Prostate gland (tissue), 2 donors: ENCODE data around the gene TMEM237. TPM values are rescaled to one million over a fixed set of nuclear protein-coding genes. Genes with fewer than 3 reads are reported as not detected.

Experiments
- DNase-seq: peaks from one replicate; pipeline ENCODE4 v3.0.0-alpha.2; 2019; ENCODE audit warnings: low spot score
- H3K27ac ChIP-seq, 2 donors: fragments of 200-600 bp; sonication (generic); 2 replicates each; pipeline ENCODE4 v1.5.1; 2017 to 2019
- H3K27me3 ChIP-seq: fragments of 200-600 bp; sonication (generic); replicated peaks from 2 replicates; pipeline ENCODE4 v1.5.1; 2019; ENCODE audit not compliant: insufficient read depth
- H3K36me3 ChIP-seq, 2 donors: fragments of 200-600 bp; sonication (generic); 1 replicate in 1 of 2; 2 replicates in 1 of 2; pipeline versions ENCODE4 v1.5.1 to v1.8.1; 2017 to 2019
- H3K4me1 ChIP-seq: fragments of 200-600 bp; sonication (generic); replicated peaks from 2 replicates; pipeline ENCODE4 v1.5.1; 2019
- H3K4me3 ChIP-seq, 2 donors: fragments of 200-600 bp; sonication (generic); 2 replicates each; pipeline ENCODE4 v1.5.1; 2017 to 2019
- H3K9me3 ChIP-seq: fragments of 200-600 bp; sonication (generic); 2 replicates; pipeline ENCODE4 v1.5.1; 2017
- CTCF ChIP-seq, 4 experiments: fragments of 200-600 bp in 2 of 4; fragments of 450-650 bp in 2 of 4; sonication (generic) in 2 of 4; IDR thresholded peaks; 1 replicate in 3 of 4; 2 replicates in 1 of 4; pipeline ENCODE4 v1.5.1; 2016 to 2019; ENCODE audit warnings: antibody characterized with exemption in 4 of 4, mild to moderate bottlenecking in 2 of 4, moderate library complexity in 2 of 4
- POLR2A ChIP-seq: fragments of 450-650 bp; IDR thresholded peaks from one replicate; pipeline ENCODE4 v1.6.1; 2016; ENCODE audit warnings: antibody characterized with exemption, mild to moderate bottlenecking
- POLR2AphosphoS5 ChIP-seq: sonication (generic); formaldehyde crosslinking; IDR thresholded peaks from one replicate; pipeline ENCODE4 v1.6.1; 2017; ENCODE audit warnings: antibody characterized with exemption
- WGBS: methylation state at CpG from one replicate; pipeline ENCODE4 v1.1.5; 2018; 5-methylcytosine and 5-hydroxymethylcytosine counted together
- intact Hi-C: fragments of 100-400 bp; cut with DNase I; formaldehyde crosslinking; loops from one replicate; pipeline ENCODE4 v1.14.2; 2022
- total RNA-seq, 2 donors: library from RNA; depleted of rRNA; stranded (reverse); fragments of >200 nt; gene quantifications; one replicate each; pipeline ENCODE4 v1.1.0, GENCODE V29; 2016

The TMEM237 gene
- total RNA-seq, 2 donors from 2014 or later = 29.7 to 31.4 TPM

- H3K36me3 ChIP-seq = no peaks in the 10 kb centered on the region
- WGBS = 85% methylated on average over 4 of the region's 4 CpGs
These were observed 9.5 kb downstream of the TMEM237 start for GRCh38 chr2:201633661-201634249.

GRCh38 chr2:201631041-201631440 is 12.3 kb downstream of the TMEM237 start:
- H3K4me3 ChIP-seq = no peak overlapping the region
- H3K9me3 ChIP-seq = no peaks in the 10 kb centered on the region
- H3K27ac ChIP-seq = no peak overlapping the region
- DNase-seq = no peak
- no peak for TF ChIP-seq CTCF (IDR thresholded peaks at IDR 0.05)
- TF ChIP-seq POLR2AphosphoS5 = no peak
- TF ChIP-seq POLR2A = no peak
- intact Hi-C loops = no loop called here
- no peaks in the 10 kb centered on the region for H3K4me1 ChIP-seq
- no peaks in the 10 kb centered on the region for H3K27me3 ChIP-seq
- WGBS = 95% methylated on average over 8 of the region's 8 CpGs
- H3K36me3 ChIP-seq = no peaks in the 10 kb centered on the region

More at GRCh38 chr2:201633661-201634249, 9.5 kb downstream of the TMEM237 start:
- Histone ChIP-seq H3K9me3 (no peaks in the 10 kb centered on the region), H3K27ac (no peak overlapping the region), H3K4me3 (no peak overlapping the region), H3K27me3 (no peaks in the 10 kb centered on the region), H3K4me1 (no peaks in the 10 kb centered on the region)
- intact Hi-C loops = no loop called here
- no peak for DNase-seq
- TF ChIP-seq POLR2AphosphoS5 (no peak), CTCF (IDR thresholded peaks at IDR 0.05) (no peak), POLR2A (no peak)

GRCh38 chr2:201630577-201630976 is 12.7 kb downstream of the TMEM237 start:
- 77% methylated on average over 2 of the region's 2 CpGs for WGBS
- H3K4me3 ChIP-seq = no peak overlapping the region
- H3K36me3 ChIP-seq = no peaks in the 10 kb centered on the region
- DNase-seq = no peak
- no peak overlapping the region for H3K27ac ChIP-seq
- no peaks in the 10 kb centered on the region for H3K4me1 ChIP-seq
- no peaks in the 10 kb centered on the region for H3K27me3 ChIP-seq
- no peak for TF ChIP-seq POLR2A
- TF ChIP-seq POLR2AphosphoS5 = no peak
- TF ChIP-seq CTCF (IDR thresholded peaks at IDR 0.05) = no peak
- no peaks in the 10 kb centered on the region for H3K9me3 ChIP-seq
- intact Hi-C loops = no loop called here

- no peak for DNase-seq
- intact Hi-C loops = loop anchor here (10.0 kb wide), 1 partner anchor 394 kb away; no protein-coding TSS in a partner anchor
- no peaks in the 10 kb centered on the region for H3K9me3 ChIP-seq
- no peaks in the 10 kb centered on the region for H3K27me3 ChIP-seq
- TF ChIP-seq CTCF (IDR thresholded peaks at IDR 0.05) = no peak
- TF ChIP-seq POLR2AphosphoS5 = no peak
- no peak for TF ChIP-seq POLR2A
- H3K4me1 ChIP-seq = no peaks in the 10 kb centered on the region
- H3K27ac ChIP-seq = no peak overlapping the region
- no peak overlapping the region for H3K4me3 ChIP-seq
- H3K36me3 ChIP-seq = no peaks in the 10 kb centered on the region
- 80% methylated on average over 2 of the region's 2 CpGs for WGBS
These were observed 14.8 kb downstream of the TMEM237 start for GRCh38 chr2:201628545-201628944.

GRCh38 chr2:201622306-201622970 is 20.9 kb downstream of the TMEM237 start:
- H3K4me1 ChIP-seq = no peaks in the 10 kb centered on the region
- no peaks in the 10 kb centered on the region for H3K9me3 ChIP-seq
- no peak overlapping the region for H3K27ac ChIP-seq
- DNase-seq = no peak
- no peak overlapping the region for H3K4me3 ChIP-seq
- no peaks in the 10 kb centered on the region for H3K27me3 ChIP-seq
- TF ChIP-seq POLR2AphosphoS5 (no peak), CTCF (IDR thresholded peaks at IDR 0.05) (no peak), POLR2A (no peak)
- H3K36me3 ChIP-seq = no peaks in the 10 kb centered on the region
- intact Hi-C loops = loop anchor here (10.0 kb wide), 1 partner anchor 388 kb away; no protein-coding TSS in a partner anchor
- 94% methylated on average over 5 of the region's 5 CpGs for WGBS
